Stimulated activated naive CD4-positive, alpha-beta T cell (primary cell): ENCODE results near the gene B9D1.

Experiments
- DNase-seq, 6 experiments: peaks; one replicate each; lab custom pipeline; 2025; lab: John Stamatoyannopoulos, UW

B9D1 gene

DNA sequence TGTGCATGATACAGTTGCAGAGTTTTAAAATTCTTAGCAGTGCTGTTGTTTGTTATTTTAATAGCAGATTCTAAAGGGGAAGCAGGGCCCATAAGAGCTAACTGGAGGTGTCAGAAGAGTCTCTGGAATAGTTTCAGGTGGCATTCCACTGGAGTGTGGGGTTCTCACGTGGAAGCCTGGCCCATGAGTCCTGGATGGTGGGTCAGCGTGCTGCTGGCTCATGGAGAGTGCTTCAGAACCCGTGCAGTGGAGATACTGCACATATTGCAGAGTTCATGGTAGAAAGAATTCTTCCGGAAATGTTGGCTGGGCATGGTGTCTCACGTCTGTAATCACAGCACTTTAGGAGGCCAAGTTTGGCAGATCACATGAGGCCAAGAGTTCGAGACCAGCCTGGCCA lies 43.9 kb downstream of the B9D1 start:
- DNase-seq = no peak

DNA sequence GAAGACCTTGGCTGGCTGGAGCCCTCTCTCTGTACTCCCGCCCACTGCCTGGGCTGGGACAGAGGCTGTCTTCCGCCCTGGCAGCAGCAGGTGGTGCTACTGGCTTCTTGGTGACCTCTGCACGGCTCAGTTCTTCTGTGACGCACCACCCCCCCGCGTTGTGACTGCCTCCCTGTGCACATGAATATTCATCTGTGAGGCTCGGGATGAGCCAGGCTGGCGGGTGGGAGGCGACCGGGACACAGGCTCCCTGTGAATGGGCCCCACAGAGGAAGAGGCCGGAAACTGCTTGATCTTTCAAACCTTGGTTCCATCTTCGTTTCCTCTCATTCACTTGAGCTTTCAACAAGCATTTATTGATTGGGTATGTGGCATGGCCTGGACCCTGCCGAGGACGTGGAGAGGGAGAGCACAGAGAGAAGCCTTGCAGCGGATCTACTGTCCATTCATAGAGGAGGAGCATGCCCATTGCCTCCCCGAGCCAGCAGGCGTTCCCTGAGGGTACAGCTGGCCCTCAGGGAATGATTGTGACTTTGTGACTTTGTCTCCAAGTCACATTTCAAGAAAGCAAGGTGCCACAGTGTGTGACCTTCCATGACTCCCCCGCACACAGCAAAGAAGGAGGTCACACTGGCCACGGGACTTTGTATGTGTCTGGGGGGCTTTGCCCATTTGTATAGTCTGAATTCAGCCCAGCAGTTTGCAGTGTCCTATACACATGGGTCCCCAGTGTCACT lies 45.0 kb downstream of the B9D1 start:
- no peak for DNase-seq

DNA sequence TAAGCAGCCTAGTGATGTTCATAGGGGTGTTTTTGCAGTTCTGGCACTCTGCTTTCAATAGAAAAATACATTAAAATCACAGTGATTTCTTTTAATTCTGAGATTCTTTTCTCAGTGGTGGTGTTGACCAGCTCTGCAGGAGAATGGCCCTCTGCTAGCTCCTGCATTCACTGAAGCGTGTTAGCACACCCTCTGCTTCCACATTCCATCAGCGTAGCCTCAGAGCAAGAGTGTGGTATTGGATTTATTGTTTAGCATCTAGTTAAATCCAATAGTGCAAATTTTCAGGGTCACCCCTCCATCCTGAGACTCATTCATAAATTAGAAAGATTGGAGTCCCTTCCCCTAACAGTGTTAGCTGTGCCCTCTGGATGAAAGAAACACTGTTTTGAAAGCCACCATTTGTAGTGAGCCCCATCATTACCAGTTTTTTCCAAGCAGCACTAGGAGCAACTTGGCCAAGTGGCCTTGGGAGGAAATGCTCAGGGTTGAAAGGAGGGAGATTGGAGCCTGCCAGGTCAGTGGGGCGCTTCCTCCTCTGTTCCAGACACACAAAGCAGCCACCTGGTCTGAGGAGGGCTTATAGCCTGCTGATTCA lies 45.7 kb downstream of the B9D1 start:
- DNase-seq = no peak

DNA sequence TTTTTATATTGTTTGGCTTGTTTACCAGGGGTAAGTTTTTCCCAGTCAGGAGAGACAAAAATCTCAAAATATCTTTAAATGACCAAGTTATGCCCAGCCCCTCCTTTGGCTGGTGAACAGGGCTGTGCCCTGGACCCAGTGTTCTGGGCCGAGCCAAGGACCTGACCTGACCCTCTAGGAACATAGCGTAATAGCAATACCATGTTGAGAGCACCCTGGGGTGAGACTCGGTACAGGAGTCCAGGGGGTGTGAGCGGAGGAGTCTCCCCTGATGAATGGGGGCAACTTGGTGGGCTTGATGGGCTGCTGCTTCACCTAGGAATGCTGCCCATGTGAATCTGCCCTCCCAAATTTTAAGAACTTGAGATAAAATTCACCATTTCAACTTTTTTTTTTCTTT lies 47.4 kb downstream of the B9D1 start:
- no peak for DNase-seq

DNA sequence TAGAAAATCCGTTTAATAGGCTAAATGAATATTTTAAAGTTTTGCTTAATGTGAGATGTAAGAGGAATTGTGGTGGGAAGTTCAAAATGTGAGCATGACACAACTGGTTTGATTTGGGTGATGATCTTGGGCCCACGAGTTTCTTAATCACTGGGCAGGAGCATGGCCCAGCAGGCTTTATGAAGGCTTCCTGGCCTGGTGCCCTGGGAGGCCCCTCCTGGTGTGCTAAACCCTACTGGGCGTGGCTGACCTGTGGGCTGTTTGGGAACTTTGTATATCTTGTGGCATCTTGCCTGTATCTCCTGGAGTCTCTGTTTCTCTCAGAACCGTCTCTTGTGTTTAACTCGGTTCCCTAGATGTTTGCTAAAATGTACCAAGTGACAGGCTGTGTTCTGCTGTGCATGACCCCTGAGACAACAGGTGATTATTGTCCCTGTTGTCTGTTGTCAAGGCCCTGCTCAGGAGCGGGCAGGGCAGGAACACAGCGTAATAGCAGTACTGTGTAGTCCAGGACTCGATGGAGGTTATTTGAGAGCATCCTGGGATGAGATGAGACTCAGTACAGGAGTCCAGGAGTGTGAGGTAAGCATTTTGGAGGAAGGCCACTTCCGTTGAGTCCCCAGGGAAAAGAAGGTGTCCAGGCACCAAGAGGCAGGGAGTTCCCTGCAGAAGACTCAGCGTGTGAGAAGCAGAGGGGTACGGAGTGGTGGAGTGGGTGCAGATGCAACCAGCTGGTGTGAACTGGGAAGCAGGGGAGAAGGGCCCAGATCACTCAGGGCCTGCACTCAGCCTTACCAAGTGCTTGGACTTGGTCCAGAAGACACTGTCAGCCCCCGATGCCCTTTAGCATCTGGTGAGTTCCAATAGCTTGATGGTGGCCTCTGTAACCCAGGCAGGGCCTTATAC lies 48.5 kb downstream of the B9D1 start:
- no peak for DNase-seq

DNA sequence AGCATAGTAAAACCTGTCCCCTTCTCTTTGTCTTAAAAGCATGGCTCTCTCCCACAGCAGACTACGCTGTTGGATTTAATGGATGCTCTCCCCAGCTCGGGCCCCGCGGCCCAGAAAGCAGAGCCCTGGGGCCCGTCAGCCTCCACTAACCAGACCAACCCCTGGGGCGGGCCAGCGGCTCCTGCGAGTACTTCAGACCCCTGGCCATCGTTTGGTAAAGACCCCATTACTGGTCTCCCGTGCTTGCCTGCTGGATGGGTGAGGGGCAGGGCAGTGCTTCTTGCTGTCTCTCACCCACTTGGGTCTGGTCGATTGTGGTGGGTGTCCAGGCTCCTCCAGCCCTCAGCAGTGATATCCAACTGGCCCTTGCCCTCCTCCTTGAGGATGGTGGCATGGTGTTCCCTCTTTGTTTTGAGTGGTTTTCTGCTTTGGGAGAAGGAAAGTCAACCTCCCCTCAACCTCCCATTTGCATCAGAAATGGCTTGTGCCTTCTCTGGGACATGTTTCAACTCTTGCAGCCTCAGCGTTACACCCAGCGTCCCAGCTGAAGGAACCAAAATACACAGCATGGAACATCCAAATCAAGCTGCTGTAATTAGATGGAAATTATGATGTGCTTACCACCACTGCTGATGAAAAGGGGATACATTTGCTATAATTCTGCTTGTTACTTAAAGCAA lies 49.3 kb downstream of the B9D1 start:
- no peak for DNase-seq

DNA sequence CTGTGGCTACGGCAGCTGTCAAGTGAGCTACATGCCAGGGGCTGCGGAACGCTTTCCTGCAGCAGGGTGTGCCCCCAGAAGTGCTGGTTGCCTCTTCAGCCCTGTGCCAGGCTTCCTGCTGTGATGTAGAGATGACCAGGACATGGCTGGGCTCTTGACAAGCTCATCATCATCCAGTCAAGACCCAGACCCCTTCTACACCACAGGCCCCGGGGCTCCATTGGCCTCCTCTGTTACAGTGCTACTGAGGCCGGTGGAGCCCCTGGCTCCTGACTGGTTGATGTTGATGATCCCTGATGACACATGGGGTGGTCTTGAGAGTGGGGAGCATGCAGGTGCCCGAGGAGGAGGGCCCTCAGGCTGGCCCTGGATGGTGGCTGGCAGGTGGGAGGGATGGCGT lies 50.1 kb downstream of the B9D1 start:
- no peak for DNase-seq

DNA sequence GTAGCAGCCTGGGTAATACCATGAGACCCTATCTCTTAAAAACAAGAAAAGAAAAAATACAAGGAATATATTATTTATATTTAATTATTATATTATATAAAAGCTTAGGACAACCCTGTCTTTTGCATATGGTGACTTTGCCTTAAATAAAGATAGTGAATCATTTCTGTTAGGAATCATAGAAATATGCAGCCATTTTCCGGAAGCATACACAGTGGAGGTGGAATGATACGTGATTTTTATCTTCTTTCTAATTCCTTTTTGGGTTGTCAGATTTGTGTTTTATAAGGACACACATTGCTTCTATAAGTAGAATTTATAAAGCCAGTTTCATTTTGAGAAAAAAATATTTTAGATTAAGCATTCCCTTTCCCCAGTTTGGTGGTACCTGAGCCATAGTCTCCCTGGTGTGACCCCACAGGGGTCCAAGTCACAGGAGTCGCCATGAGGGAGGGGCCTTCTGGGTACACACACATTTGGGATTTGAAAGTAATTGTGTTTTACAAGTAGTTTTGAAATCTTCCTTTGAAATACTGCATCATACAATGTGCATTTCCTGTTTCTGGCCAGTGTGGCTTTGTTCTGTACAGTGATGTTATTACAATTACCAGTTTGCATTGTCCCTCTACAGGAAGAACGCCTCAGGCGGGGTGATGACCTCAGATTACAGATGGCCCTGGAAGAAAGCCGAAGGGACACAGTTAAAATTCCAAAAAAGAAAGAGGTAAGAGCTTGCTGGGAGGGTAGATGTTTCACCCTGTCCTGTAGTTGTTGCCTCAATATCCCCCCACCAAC lies 50.9 kb downstream of the B9D1 start:
- DNase-seq = no peak

DNA sequence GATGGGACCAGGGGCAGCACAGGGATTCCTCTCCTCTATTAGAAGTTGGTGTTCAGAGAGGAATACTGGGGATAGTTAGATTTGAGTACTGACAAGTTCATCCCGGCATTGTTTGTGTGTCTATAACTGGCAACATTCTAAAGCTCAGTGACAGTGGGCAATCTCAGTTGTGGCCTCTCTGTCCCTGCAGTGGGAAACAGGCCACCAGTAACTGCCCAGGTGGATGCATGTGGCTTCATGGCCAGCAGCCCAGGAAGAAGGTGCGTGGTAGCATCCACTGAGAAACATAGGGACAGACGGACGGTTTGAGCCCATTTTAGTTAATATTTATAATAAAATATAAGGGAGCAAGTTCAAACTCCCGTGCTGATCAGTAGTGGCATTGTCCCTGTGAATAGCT lies 51.5 kb downstream of the B9D1 start:
- DNase-seq = no peak

DNA sequence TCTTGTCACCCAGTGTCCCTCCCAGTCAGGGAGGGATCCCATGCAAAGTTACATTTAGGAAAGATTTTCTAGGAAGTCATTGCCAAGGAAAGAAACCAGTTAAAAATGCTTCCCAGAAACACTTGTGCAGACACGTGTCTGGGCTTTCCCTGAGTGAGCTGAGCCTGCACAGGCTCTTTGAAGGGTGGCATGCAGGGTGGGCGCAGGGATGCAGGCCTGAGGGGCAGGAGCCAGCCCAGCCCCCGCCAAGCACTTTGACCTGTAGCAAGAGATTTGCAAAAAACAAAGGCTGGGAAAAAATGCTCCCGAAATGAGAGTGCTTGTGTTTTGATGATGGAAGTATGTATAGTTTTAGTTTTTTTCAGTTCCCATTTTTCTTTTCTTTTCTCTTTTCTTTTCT lies 52.4 kb downstream of the B9D1 start:
- DNase-seq = no peak

DNA sequence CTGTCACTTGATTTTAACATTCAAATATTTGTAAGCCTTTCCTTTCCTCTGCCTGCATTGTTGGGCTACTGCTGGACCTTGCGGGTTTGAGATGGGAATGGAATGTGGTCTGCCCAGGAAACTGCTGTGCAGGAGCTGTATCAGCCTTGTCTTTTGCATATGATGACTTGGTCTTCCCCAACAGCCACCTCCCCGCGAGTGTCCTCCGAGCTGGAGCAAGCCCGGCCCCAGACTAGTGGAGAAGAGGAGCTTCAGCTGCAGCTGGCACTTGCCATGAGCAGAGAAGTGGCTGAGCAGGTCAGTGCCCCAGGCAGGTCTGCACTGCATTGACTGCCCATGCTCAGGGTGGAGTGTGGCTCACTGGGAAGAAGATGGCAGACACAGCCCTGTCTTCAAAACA lies 52.8 kb downstream of the B9D1 start:
- no peak for DNase-seq

DNA sequence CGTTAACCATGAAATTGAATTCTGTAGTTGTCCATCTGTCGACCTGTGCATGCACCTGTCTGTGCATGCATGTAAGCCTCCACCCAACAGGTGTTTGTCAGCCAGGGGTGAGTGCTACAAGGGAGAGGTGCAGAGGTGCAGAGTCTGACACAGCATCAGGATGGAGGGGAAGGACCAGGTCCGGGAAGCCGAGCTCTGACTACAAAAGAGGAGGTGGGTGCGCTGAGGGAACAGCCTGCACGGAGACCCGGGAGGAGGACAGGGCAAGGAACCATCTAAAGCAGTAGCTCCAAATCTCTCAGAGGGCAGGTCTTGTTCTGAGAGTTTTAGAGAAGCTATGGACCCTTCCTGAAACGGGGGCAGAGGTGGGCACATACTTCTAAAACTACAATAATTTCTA lies 54.1 kb downstream of the B9D1 start:
- no peak for DNase-seq

DNA sequence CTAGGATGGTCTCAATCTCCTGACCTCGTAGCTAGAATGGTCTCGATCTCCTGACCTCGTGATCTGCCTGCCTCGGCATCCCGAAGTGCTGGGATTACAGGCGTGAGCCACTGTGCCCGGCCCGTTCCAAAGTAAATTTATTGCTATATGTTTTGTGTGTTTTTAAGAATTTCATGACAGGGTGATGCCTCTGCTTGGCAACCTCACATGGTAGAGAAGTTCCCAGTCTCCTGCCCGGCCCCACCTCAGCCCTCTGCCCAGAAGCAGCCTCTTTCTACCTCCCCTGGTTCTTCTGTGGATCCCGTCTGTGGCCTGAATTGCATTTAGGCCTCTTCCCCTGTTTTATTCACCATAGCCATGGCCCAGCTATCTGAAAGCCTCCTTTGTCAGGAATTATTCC lies 55.0 kb downstream of the B9D1 start:
- no peak for DNase-seq

DNA sequence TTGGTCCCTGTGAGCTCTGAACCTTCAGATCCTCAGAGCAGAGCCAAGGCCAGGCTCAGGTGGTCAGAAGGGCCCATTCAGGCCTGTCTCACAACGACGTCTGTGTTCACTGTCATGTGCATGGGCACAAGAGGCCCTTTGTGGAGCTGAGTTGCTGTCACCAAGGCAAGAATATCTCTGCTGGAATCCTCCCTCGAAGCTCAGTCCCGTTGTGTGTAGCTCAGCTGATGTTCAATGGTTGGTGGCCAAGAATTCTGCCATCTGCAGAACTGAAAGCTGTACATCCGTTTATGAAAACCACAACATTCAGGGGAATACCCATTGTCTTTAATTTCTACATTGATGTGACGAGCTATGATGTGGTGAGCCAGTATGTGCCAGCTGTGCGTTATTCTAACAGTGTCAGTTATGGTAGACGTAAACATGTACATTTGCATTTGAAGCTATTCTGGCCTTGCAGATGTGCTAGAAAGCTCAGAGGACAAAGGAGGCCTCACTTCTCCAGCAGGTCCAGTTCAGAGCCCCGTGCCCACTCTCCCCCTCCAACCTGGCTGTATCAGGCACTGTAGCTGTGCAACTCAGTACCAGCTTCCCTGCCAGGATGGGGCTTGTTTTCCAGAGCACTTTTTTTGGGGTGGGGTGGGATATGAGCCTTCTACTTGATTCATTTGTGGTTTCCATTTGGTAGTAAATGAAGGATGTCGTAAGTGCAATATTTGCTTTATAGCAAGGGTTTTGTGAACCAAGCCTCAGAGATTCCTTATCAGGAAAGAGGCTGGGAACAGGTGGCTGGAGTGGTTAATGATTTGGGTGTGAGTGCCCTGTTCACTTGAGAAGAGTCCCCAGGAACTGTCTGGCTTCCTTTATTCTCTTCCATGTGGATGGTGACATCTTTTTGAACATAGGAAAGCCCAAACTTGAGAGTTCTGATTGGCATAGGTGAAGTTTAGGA lies 56.1 kb downstream of the B9D1 start:
- DNase-seq = peak; percentile 13 to 76 (median 49)

DNA sequence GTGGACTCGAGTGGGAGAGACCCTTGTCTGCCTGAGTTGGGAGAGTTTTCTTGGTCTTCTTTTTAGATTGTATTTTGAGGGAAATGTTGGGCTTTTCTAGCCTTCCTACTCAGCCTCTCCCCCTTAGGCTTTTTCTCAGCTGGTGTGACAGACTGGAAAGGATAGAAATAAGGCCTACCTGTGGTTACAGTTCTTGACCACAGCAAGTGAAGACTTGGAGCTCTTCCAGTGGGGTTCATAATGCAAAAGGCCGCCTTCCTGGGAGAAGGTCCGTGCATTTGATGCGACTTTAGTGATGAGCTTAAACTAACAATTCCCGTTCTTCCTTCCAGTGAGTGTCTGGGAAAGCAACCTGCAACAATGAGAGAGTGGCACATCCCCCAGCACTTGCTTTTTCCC lies 56.8 kb downstream of the B9D1 start:
- no peak for DNase-seq

DNA sequence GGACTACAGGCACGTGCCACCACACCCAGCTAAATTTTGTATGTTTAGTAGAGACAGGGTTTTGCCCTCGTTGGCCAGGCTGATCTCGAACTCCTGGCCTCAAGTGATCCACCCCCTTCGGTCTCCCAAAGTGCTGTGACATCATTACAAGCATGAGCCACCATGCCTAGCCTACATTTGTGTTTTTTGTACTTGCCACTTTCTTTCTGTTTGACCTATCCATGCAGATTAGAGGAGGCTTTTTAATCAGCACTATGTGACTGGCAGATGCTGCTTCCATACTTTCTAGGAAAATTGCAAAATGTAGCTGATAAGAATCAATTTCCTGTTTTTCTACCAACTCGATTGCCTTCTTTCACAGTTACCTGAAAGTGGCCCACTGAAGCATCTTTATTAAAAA lies 57.3 kb downstream of the B9D1 start:
- DNase-seq = no peak

DNA sequence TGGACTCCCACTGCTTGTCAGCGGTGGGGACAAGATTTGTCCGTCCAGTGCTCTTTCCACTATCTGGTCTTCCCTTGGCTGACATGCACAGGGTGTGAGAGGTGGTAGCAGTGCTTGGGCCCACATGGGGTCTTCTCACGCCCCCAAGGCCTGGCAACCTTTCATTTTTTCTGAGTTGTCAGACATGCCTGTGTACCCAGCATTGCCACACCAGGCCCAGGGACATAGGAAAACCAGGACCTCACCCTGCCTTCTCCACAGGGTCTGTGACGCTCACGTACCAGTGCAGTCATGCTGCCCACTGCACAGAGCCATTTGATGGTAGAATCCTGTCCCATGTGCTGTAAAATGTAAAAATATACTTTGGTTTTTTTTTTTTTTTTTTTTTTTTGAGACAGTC lies 57.8 kb downstream of the B9D1 start:
- no peak for DNase-seq

DNA sequence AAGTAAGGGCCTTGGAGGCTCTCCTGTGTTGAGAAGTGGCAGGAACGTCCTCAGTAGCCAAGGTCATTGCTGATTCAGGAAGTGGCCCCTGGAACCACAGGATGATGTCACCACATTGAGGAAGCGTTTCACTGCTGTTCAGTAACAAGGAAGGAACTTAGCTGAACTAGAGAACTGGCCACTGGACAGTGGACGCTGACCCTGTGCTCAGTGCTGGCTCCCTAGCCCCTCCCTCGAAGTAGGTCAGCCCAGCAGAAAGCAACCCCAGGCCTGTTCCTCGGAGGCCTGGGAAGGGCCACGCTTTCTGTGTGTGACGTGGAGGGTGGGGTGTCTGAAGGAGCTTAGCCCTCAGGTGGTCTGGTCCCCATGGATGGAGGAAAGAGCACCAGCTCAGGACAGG lies 58.3 kb downstream of the B9D1 start:
- DNase-seq = no peak

DNA sequence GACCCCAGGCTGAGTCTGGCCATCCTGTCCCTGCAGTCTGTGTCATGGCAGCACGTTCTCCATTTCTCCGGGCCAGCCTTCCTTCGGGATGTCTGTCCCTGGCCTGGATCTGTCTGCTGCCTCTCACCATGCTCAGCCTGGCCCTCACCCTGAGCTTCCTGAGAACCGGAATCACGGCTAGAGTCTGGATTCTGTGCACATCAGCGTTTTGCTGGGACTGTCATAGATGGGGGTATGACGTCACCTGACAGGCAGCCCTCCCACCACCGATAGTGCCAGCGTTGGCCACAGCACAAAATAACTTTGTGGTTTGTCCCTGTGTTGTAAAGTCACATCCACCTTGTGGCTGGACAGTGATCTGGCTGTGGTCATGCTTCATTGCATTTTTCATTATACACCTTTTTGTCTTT lies 59.2 kb downstream of the B9D1 start:
- DNase-seq = no peak

DNA sequence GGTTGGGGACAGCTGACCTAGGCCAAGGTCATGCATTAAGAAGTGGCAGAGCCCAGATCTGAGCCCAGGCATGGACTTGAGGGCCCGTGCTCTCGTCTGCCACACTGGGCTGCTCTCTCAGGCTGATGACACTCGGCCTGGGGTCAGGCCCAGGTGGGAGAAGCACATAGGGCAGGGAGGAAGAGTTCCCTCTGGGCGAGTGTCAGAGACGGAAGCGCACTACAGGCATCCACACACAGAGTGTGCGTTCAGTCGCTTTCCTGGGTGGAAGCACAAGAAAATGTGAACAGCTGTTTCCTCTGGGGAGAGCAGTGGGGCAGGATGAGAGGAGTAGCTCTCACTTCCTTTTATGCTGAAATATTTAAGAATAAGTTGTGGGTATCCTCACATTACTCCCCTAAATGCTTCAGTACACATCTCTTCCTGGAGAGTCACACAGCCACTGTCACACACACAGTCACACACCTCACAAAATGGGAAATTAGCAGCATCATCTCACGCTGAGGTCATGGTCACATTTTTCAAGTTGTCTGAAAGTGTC lies 59.7 kb downstream of the B9D1 start:
- no peak for DNase-seq
